Peyer's patch (tissue), 4 donors: ENCODE results near the gene GLUD2. TPM values are rescaled to one million over a fixed set of nuclear protein-coding genes. Genes with fewer than 3 reads are reported as not detected.

Experiments
- DNase-seq, 3 donors: peaks; one replicate each; pipeline ENCODE4 v3.0.0-alpha.2; 2017 to 2019
- H3K27ac ChIP-seq, 4 donors: fragments of 200-600 bp; sonication (generic); one replicate each; pipeline ENCODE4 v1.5.1; 2016 to 2019
- H3K27me3 ChIP-seq, 2 donors: fragments of 200-600 bp; sonication (generic); one replicate each; pipeline ENCODE4 v1.5.1; 2019
- H3K36me3 ChIP-seq, 3 donors: fragments of 200-600 bp; sonication (generic); one replicate each; pipeline ENCODE4 v1.5.1; 2016 to 2019
- H3K4me1 ChIP-seq, 4 donors: fragments of 200-600 bp; sonication (generic); one replicate each; pipeline ENCODE4 v1.5.1; 2016 to 2019
- H3K4me3 ChIP-seq, 4 donors: fragments of 200-600 bp; sonication (generic); 1 replicate in 3 of 4; 2 replicates in 1 of 4; pipeline ENCODE4 v1.5.1; 2016 to 2019; ENCODE audit warnings: mild to moderate bottlenecking in 1 of 4
- H3K9me3 ChIP-seq, 4 donors: fragments of 200-600 bp; sonication (generic); one replicate each; pipeline ENCODE4 v1.5.1; 2016 to 2019; ENCODE audit warnings: mild to moderate bottlenecking in 1 of 4
- CTCF ChIP-seq, 6 experiments: fragments of 450-650 bp in 4 of 6; fragments of 200-600 bp in 2 of 6; sonication (generic) in 1 of 6; IDR thresholded peaks; one replicate each; pipeline ENCODE4 v1.5.1; 2017 to 2019; ENCODE audit warnings: antibody characterized with exemption in 6 of 6, mild to moderate bottlenecking in 3 of 6, moderate library complexity in 1 of 6
- POLR2A ChIP-seq, 2 donors: fragments of 450-650 bp; IDR thresholded peaks; one replicate each; pipeline ENCODE4 v1.5.1; 2017; ENCODE audit warnings: antibody characterized with exemption in 2 of 2, mild to moderate bottlenecking in 2 of 2, moderate library complexity in 2 of 2
- total RNA-seq, 4 donors: library from RNA; depleted of rRNA; stranded (reverse); fragments of >200 nt; gene quantifications; one replicate each; pipeline ENCODE4 v1.1.0, GENCODE V29; 2016

The GLUD2 gene
- total RNA-seq, 4 donors from 2014 or later: 1.9 to 4.0 (median 2.9) TPM; not detected in 1

GRCh38 chrX:121084903-121085611, 37.6 kb downstream of the GLUD2 start:
- no peak overlapping the region for H3K27ac ChIP-seq
- no peaks in the 10 kb centered on the region for H3K9me3 ChIP-seq
- no peak overlapping the region for H3K4me3 ChIP-seq
- no peaks in the 10 kb centered on the region for H3K4me1 ChIP-seq
- DNase-seq: no peak
- no peaks in the 10 kb centered on the region for H3K36me3 ChIP-seq
- no peaks in the 10 kb centered on the region for H3K27me3 ChIP-seq
- TF ChIP-seq CTCF (IDR thresholded peaks at IDR 0.05) (no peak), POLR2A (IDR thresholded peaks at IDR 0.05) (no peak)

- Histone ChIP-seq H3K27ac (no peak overlapping the region), H3K27me3 (no peaks in the 10 kb centered on the region), H3K4me3 (no peak overlapping the region), H3K36me3 (no peaks in the 10 kb centered on the region), H3K9me3 (no peaks in the 10 kb centered on the region), H3K4me1 (no peaks in the 10 kb centered on the region)
- no peak for DNase-seq
- TF ChIP-seq CTCF (IDR thresholded peaks at IDR 0.05) (no peak), POLR2A (IDR thresholded peaks at IDR 0.05) (no peak)
Observed at GRCh38 chrX:121085612-121086010, 38.2 kb downstream of the GLUD2 start.

- no peak overlapping the region for H3K4me3 ChIP-seq
- H3K27ac ChIP-seq: no peak overlapping the region
- H3K9me3 ChIP-seq: no peaks in the 10 kb centered on the region
- no peaks in the 10 kb centered on the region for H3K27me3 ChIP-seq
- no peak for DNase-seq
- TF ChIP-seq CTCF (IDR thresholded peaks at IDR 0.05): no peak
- no peak for TF ChIP-seq POLR2A (IDR thresholded peaks at IDR 0.05)
- H3K4me1 ChIP-seq: no peaks in the 10 kb centered on the region
- no peaks in the 10 kb centered on the region for H3K36me3 ChIP-seq
Observed at GRCh38 chrX:121093011-121093410, 45.6 kb downstream of the GLUD2 start.

Other genes starting within 250 kb of the GLUD2 start
- not detected for gene CT47B1, start 171.7 kb upstream of the GLUD2 start, total RNA-seq
- not detected for gene CT47A11, start 110.5 kb upstream of the GLUD2 start, total RNA-seq
- gene CT47A10, start 105.6 kb upstream of the GLUD2 start, total RNA-seq: not detected
- not detected for gene CT47A9, start 100.7 kb upstream of the GLUD2 start, total RNA-seq
- gene CT47A8, start 95.9 kb upstream of the GLUD2 start, total RNA-seq: not detected
- not detected for gene CT47A7, start 91.0 kb upstream of the GLUD2 start, total RNA-seq
- not detected for gene CT47A6, start 86.1 kb upstream of the GLUD2 start, total RNA-seq
- gene CT47A5, start 81.3 kb upstream of the GLUD2 start, total RNA-seq: not detected
- not detected for gene CT47A4, start 76.4 kb upstream of the GLUD2 start, total RNA-seq
- gene CT47A3, start 71.5 kb upstream of the GLUD2 start, total RNA-seq: not detected
- gene CT47A2, start 66.7 kb upstream of the GLUD2 start, total RNA-seq: not detected
- not detected for gene CT47A1, start 61.9 kb upstream of the GLUD2 start, total RNA-seq